SJCRH30 (cell line): ENCODE data around the gene PPM1L. TPM values are rescaled to one million over a fixed set of nuclear protein-coding genes. Genes with fewer than 3 reads are reported as not detected.

Experiments
- DNase-seq, 2 experiments: peaks; one replicate each; pipeline ENCODE4 v3.0.0-alpha.2; 2015 to 2020
- H3K27ac ChIP-seq: fragments of 250-450 bp; sonication (Bioruptor Pico); 2 replicates; pipeline ENCODE4 v1.5.1; 2020; ENCODE audit warnings: mild to moderate bottlenecking, moderate library complexity
- H3K27me3 ChIP-seq: fragments of 250-450 bp; sonication (Bioruptor Pico); 2 replicates; pipeline ENCODE4 v1.5.1; 2020; ENCODE audit warnings: mild to moderate bottlenecking, moderate library complexity
- H3K36me3 ChIP-seq: fragments of 250-450 bp; sonication (Bioruptor Pico); 2 replicates; pipeline ENCODE4 v1.5.1; 2020; ENCODE audit warnings: mild to moderate bottlenecking, moderate library complexity
- H3K4me1 ChIP-seq: fragments of 250-450 bp; sonication (Bioruptor Pico); 2 replicates; pipeline ENCODE4 v1.5.1; 2020; ENCODE audit warnings: mild to moderate bottlenecking, moderate library complexity
- H3K4me3 ChIP-seq: fragments of 250-450 bp; sonication (Bioruptor Pico); 2 replicates; pipeline ENCODE4 v1.5.1; 2020; ENCODE audit warnings: mild to moderate bottlenecking, moderate library complexity
- H3K9me3 ChIP-seq: fragments of 250-450 bp; sonication (Bioruptor Pico); replicated peaks from 2 replicates; pipeline ENCODE4 v1.5.1; 2020; ENCODE audit warnings: mild to moderate bottlenecking, moderate library complexity
- total RNA-seq: library from RNA; depleted of rRNA; stranded (reverse); fragments of >200 nt; shearing (Covaris generic); gene quantifications from 2 replicates; pipeline ENCODE4 v1.2.3, GENCODE V29; 2014

The PPM1L gene
- total RNA-seq, 1 experiment from 2014 or later, result 4.2 TPM

GRCh38 chr3:161082063-161082462, 326.0 kb downstream of the PPM1L start:
- Histone ChIP-seq H3K9me3 (no peaks in the 10 kb centered on the region), H3K27ac (no peak overlapping the region), H3K4me3 (no peak overlapping the region), H3K27me3 (no peaks in the 10 kb centered on the region), H3K4me1 (no peaks in the 10 kb centered on the region), H3K36me3 (no peaks in the 10 kb centered on the region)
- no peak for DNase-seq

DNA sequence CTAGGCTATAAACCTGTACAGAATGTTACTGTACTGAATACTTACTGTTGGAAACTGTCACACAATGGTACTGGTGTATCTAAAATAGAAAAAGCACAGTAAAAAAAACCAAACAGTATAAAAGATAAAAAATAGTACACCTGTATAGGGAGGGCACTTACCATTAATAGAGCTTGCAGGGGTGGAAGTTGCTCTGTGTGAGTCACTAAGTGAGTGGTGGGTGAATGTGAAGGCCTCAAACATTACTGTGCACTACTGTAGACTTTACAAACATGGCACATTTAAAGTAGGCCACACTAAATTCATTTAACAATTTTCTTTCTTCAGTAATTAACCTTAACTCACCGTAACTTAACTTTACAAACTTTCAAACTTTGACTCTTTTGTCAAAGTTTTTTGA, 327.1 kb downstream of the PPM1L start:
- Histone ChIP-seq H3K36me3 (no peaks in the 10 kb centered on the region), H3K27ac (no peak overlapping the region), H3K27me3 (no peaks in the 10 kb centered on the region), H3K4me1 (no peaks in the 10 kb centered on the region), H3K9me3 (no peaks in the 10 kb centered on the region), H3K4me3 (no peak overlapping the region)
- no peak for DNase-seq

GRCh38 chr3:161084277-161084676, 328.2 kb downstream of the PPM1L start:
- Histone ChIP-seq H3K36me3 (no peaks in the 10 kb centered on the region), H3K4me1 (no peaks in the 10 kb centered on the region), H3K27ac (no peak overlapping the region), H3K27me3 (no peaks in the 10 kb centered on the region), H3K4me3 (no peak overlapping the region), H3K9me3 (no peaks in the 10 kb centered on the region)
- no peak for DNase-seq

DNA sequence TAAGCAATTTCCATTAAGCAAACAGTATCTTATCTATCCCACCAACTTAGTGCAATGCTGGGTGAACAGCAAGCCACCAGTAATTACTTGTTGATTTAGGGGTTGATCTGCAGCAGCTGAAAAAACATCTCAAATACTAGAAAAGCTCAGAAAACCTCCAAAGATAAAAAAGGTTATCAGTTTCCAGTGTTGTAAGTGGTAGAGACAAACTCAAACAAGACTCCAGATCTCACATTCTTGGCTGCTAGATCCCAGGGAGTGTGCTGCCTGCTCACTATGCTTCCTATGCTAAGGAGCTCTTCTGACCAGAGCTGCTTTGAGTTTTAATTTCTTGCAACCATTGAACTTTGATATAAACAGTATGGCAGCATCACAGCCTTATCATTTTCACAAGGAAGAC, 337.9 kb downstream of the PPM1L start:
- Histone ChIP-seq H3K9me3 (no peaks in the 10 kb centered on the region), H3K27ac (no peak overlapping the region), H3K27me3 (no peaks in the 10 kb centered on the region), H3K4me1 (no peaks in the 10 kb centered on the region), H3K36me3 (no peaks in the 10 kb centered on the region), H3K4me3 (no peak overlapping the region)
- peak in 1 of 2 experiments; percentile 47 for DNase-seq

DNA sequence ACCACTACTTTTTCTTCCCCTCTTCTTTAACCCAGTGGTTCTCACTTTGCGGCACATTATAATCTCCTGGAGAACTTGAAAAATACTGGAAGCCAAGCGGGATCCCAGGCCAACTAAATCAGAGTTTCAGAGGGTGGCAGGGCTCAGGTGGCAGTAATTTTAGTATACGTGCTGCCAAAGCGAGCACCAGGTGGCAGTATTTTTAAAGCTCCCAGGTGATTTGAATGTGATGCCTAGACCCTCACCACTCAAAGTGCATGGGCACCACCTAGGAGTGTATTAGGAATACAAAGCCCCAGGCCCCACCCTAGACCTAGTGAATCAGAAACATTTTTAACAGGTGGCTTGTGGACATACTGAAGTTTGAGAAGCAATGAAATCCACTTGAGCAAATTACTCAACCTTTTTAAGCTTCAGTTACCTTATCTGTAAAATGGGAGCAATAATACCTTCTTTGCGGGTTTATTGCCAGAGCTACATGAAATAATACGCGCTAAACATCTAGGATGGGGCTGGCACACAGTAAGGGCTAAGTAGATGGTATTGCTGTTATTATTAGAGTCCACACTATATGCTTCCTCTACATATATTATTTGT, 340.8 kb downstream of the PPM1L start:
- Histone ChIP-seq H3K9me3 (no peaks in the 10 kb centered on the region), H3K27ac (no peak overlapping the region), H3K36me3 (no peaks in the 10 kb centered on the region), H3K4me1 (no peaks in the 10 kb centered on the region), H3K27me3 (no peaks in the 10 kb centered on the region), H3K4me3 (no peak overlapping the region)
- peak in 1 of 2 experiments; percentile 7 for DNase-seq

DNA sequence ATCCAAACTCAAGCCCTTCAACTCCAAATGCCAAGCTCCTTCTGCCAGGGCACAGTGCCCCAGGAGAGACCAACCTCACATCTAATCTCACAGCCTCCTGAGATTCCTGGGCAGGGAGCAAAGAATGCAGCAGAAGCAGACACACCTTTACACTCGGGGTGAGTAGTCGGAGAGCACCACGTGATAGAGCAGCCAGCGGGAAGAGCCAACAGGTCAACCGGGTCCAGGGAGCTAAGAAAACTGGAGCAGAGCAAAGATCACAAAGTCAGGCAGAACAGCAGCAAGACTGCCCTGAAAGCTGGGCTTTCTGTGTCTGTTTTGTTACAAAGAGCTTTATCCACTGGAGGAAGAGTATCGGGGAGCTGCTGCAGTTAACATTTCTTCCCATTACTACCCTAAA, 345.0 kb downstream of the PPM1L start:
- Histone ChIP-seq H3K9me3 (no peaks in the 10 kb centered on the region), H3K27me3 (no peaks in the 10 kb centered on the region), H3K4me3 (no peak overlapping the region), H3K36me3 (no peaks in the 10 kb centered on the region), H3K27ac (no peak overlapping the region), H3K4me1 (no peaks in the 10 kb centered on the region)
- no peak for DNase-seq

- H3K36me3 ChIP-seq, result no peaks in the 10 kb centered on the region
- H3K4me1 ChIP-seq, result no peaks in the 10 kb centered on the region
- no peak overlapping the region for H3K27ac ChIP-seq
- no peak for DNase-seq
- H3K4me3 ChIP-seq, result no peak overlapping the region
- no peaks in the 10 kb centered on the region for H3K27me3 ChIP-seq
- H3K9me3 ChIP-seq, result no peaks in the 10 kb centered on the region
Observed at GRCh38 chr3:161101609-161102008, 345.6 kb downstream of the PPM1L start.

GRCh38 chr3:161103776-161104385, 347.9 kb downstream of the PPM1L start:
- no peaks in the 10 kb centered on the region for H3K36me3 ChIP-seq
- no peaks in the 10 kb centered on the region for H3K9me3 ChIP-seq
- DNase-seq, result no peak
- no peaks in the 10 kb centered on the region for H3K27me3 ChIP-seq
- no peak overlapping the region for H3K27ac ChIP-seq
- no peaks in the 10 kb centered on the region for H3K4me1 ChIP-seq
- no peak overlapping the region for H3K4me3 ChIP-seq

DNA sequence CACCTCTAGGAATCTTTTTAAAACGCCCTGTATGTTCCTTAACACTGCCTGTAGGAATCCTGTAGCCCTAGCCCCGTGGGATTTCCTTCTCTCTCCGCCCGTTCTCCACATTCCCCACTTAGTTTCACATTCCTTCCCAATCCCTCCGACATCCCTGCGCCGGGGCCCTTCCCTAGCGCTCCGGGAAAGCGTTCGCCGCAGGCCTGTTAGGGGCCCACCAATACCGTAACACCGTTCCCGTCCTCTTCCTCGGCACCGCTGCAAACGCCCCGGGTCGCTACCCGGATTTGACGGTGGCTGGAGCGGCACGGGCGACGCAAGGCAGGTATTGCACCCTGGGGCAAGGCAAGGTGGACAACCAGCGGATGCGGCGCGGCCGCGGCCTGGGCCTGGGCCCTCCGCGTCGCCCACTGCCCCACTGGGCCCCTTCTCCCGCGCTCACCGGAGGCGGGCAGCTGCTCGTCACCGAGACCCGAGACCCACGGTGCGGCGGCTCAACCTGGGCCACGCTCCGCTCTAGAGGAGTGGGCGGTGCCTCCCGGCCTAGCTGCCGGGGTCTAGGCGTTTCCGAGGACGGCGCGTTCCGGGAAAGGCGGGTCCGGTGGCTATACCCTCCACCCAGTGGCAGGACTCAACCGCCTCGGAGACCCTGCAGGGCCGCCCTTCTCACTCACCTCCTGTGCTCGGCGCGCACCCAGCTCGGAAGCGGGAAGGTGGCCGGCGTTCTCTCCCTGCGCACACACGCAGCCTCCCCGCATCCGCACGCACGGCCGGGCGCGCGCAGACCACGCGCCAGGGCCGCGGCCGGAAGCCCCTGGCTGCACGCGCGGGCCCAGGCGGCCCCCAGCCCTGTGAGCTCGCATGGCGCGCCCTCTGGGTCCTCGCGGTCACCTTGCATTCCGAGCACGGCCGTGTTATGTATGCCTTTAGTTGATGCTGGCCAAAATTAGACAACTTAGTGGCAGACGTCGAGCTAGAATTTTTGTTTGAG, 348.8 kb downstream of the PPM1L start, which contains the start of gene B3GALNT1:
TSS of gene B3GALNT1 (minus strand) at position 789 of the 991 bp plus-strand sequence. CDS start 18,595 bp downstream, outside the sequence.
- no peak within 1 kb of the TSS for H3K27ac ChIP-seq
- H3K9me3 ChIP-seq, result no peaks in the 10 kb centered on the region
- no peak within 1 kb of the TSS for H3K4me3 ChIP-seq
- H3K36me3 ChIP-seq, result no peaks in the 10 kb centered on the region
- no peaks in the 10 kb centered on the region for H3K4me1 ChIP-seq
- H3K27me3 ChIP-seq, result no peaks in the 10 kb centered on the region
- DNase-seq, result no peak

DNA sequence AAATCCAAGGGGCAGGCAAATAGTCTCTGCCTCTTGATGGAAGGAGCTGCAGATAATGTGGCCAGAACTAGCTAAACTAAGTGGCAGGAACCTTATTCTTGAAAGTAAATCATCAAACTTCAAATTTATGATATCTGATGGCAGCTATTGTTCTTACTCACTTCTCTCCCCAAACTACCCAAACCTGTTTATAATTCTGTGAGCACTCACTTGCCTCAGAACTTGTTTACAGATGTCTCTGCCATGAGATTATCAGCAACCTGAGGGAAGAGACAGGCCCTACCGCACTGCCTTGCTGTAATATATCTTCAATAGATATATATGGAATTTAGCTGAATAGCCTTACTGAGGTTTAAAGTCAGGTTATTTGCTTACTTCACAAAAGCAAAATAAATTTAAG, 351.3 kb downstream of the PPM1L start:
- H3K27ac ChIP-seq, result no peak overlapping the region
- no peaks in the 10 kb centered on the region for H3K27me3 ChIP-seq
- H3K4me1 ChIP-seq, result no peaks in the 10 kb centered on the region
- H3K4me3 ChIP-seq, result no peak overlapping the region
- no peak for DNase-seq
- H3K9me3 ChIP-seq, result no peaks in the 10 kb centered on the region
- no peaks in the 10 kb centered on the region for H3K36me3 ChIP-seq

GRCh38 chr3:161108840-161109239, 352.8 kb downstream of the PPM1L start:
- Histone ChIP-seq H3K36me3 (no peaks in the 10 kb centered on the region), H3K9me3 (no peaks in the 10 kb centered on the region), H3K27me3 (no peaks in the 10 kb centered on the region), H3K27ac (no peak overlapping the region), H3K4me1 (no peaks in the 10 kb centered on the region), H3K4me3 (no peak overlapping the region)
- DNase-seq, result no peak

- Histone ChIP-seq H3K36me3 (no peaks in the 10 kb centered on the region), H3K4me3 (no peak overlapping the region), H3K4me1 (no peaks in the 10 kb centered on the region), H3K27ac (no peak overlapping the region), H3K9me3 (no peaks in the 10 kb centered on the region), H3K27me3 (no peaks in the 10 kb centered on the region)
- no peak for DNase-seq
Observed at GRCh38 chr3:161117646-161118045, 361.6 kb downstream of the PPM1L start.

DNA sequence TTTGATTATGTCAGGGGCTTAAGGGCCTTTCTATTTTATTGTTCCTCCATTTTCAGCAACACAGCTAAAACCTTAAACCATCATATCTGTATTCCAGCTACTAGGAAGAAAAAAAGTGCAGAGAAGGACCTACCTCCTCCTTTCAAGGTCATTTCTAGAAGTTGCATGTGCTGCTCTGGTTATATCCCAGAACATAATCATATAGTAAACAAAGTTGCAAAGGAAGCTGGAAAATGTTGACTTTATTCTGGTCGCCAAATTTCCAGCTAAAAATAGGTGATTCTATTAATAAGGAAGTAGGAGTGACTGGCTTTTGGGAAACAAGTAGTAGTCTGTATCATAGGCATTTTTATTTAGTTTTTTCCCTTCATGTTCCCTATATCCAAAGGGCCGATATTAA, 370.5 kb downstream of the PPM1L start:
- H3K9me3 ChIP-seq, result no peaks in the 10 kb centered on the region
- no peak overlapping the region for H3K27ac ChIP-seq
- H3K36me3 ChIP-seq, result no peaks in the 10 kb centered on the region
- H3K4me3 ChIP-seq, result no peak overlapping the region
- H3K4me1 ChIP-seq, result no peaks in the 10 kb centered on the region
- H3K27me3 ChIP-seq, result no peaks in the 10 kb centered on the region
- DNase-seq, result no peak
